AG10803 (cell line): ENCODE measurements around the gene POMT1.
"Not testable (repeated sequence)": the region's sequence is repeated elsewhere in the genome, so short reads cannot be mapped to it uniquely, and the experiment has no call there.

Source experiments
- DNase-seq: peaks from one replicate; pipeline ENCODE4 v3.0.0; 2010; ENCODE audit warnings: low read depth
- H3K4me3 ChIP-seq: 2 replicates; pipeline ENCODE4 v1.5.1; 2011; ENCODE audit warnings: mild to moderate bottlenecking, low read length, control low read depth
- TF ChIP-seq, protein P1 (sequence below): conservative IDR thresholded peaks from 2 replicates; pipeline ENCODE4 v1.5.1; 2011; ENCODE audit warnings: mild to moderate bottlenecking, low read length, control low read depth, inconsistent platforms

The POMT1 gene

DNA sequence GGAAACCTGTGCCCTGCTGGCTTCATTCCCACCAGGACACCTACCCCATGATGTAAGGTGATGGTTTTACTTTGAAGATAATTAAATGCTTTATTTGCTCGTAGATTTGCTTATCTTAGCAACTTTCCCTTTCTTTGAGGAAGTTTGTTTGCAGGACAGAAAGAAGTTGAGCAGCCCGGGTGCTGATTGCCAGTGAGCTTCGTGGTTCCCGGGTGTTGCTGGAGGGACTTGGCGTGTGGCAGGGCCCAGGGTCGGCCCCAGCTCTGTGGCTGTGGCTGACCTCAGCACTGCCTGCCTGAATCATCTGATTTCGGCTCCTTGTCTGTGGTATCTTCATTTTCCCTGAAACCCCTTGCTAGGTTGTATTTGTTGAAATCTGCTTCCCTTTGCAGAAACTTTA is 8.7 kb downstream of the POMT1 start:
- TF ChIP-seq, protein P1, sequence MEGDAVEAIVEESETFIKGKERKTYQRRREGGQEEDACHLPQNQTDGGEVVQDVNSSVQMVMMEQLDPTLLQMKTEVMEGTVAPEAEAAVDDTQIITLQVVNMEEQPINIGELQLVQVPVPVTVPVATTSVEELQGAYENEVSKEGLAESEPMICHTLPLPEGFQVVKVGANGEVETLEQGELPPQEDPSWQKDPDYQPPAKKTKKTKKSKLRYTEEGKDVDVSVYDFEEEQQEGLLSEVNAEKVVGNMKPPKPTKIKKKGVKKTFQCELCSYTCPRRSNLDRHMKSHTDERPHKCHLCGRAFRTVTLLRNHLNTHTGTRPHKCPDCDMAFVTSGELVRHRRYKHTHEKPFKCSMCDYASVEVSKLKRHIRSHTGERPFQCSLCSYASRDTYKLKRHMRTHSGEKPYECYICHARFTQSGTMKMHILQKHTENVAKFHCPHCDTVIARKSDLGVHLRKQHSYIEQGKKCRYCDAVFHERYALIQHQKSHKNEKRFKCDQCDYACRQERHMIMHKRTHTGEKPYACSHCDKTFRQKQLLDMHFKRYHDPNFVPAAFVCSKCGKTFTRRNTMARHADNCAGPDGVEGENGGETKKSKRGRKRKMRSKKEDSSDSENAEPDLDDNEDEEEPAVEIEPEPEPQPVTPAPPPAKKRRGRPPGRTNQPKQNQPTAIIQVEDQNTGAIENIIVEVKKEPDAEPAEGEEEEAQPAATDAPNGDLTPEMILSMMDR, result no peak
- no peak for DNase-seq
- H3K4me3 ChIP-seq, result no peak overlapping the region

DNA sequence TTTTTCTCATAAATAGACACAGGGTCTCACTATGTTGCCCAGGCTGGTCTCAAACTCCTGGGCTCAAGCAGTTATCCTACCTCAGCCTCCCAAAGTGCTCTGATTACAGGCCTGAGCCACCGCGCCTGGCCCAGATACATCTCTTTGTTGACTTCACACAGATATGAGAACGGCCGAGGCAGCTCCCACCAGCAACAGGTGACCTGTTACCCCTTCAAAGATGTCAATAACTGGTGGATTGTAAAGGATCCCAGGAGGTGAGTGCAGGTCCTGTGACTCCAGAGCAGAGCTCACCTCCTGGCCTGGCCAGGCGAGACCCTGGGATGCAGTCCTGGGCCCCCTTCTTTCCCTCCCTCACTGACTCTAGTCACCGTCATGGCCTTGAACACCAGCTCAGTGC is 9.2 kb downstream of the POMT1 start:
- H3K4me3 ChIP-seq, result no peak overlapping the region
- DNase-seq, result no peak
- TF ChIP-seq, protein P1, result no peak

DNA sequence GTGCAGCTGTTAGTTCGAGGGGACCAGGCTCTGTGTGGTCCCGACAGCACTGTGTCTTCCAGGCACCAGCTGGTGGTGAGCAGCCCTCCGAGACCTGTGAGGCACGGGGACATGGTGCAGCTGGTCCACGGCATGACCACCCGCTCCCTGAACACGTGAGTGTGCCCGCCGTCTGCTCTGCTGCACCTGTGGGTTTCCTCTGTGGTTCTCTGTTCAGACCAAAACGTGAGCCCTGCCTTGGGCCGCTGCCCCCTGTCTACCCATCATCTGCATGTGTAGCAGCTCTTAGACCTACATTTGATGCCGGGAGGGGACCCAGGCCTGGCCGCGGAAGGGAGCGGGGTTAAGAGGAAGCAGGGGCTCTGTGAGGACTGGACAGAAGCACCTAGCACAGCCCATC is 10.5 kb downstream of the POMT1 start:
- no peak for DNase-seq
- H3K4me3 ChIP-seq, result no peak overlapping the region
- TF ChIP-seq, protein P1, result no peak

DNA sequence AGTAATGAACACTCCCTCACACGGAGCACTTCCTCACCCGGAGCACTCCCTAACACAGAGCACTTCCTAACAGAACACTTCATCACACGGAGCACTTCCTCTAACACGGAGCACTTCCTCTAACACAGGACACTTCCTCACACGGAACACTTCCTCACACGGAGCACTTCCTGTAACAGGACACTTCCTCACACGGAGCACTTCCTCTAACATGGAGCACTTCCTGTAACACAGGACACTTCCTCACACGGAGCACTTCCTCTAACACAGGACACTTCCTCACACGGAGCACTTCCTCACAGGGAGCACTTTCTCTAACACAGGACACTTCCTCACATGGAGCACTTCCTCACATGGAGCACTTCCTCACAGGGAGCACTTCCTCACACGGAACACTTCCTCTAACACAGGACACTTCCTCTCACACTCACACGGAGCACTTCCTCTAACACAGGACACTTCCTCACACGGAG is 12.9 kb downstream of the POMT1 start:
- not testable (repeated sequence) for H3K4me3 ChIP-seq, DNase-seq

DNA sequence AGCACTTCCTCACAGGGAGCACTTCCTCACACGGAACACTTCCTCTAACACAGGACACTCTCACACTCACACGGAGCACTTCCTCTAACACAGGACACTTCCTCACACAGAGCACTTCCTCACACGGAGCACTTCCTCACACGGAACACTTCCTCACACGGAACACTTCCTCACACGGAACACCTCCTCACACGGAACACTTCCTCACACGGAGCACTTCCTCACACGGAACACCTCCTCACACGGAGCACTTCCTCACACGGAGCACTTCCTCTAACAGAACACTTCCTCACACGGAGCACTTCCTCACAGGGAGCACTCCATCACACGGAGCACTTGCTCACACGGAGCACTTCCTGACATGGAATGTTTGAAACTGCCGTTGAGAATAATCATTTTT is 13.4 kb downstream of the POMT1 start:
- TF ChIP-seq, protein P1, result no peak
- DNase-seq, result no peak

DNA sequence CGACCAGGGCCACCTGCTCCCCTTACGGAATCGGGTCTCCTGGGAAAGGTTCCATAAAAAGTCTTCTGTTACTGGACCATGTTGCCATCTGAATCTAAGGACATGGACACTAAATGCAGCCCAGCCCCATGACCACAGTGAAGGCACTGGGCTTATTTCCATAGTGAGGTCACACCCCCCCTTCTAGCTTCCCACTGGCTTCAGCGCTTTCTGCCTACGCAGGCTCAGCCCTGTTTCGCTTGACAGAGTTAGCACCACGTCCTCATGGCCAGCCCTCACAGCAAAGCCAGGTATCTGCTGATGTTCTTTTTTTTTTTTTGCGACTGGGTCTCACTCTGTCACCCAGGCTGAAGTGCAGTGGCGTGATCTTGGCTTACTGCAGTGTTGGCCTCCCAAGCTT is 14.2 kb downstream of the POMT1 start:
- no peak for DNase-seq
- TF ChIP-seq, protein P1, result no peak
- no peak overlapping the region for H3K4me3 ChIP-seq

More for the DNA sequence above, 13.4 kb downstream of the POMT1 start:
- H3K4me3 ChIP-seq, result no peak overlapping the region

DNA sequence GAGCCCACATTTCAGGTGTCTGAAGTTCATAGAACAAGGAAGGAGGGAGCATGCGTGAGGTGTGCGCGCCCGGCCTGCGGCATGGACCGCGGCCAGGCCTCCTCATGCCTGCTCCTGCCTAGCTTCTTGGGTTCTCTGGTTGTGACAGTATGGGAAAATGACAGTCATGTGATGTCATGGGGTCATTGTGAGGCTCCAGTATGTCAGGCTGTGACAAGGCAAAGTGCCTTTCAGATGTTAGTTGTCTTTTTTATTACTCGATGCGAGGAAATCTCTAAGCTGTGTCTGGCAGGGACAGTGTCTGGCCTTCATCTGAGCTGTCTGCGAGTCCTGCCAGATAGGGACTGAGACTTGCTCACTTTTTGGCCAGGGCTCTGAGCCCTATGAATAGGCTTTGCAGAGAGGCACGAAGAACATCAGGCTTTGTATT is 15.1 kb downstream of the POMT1 start:
- no peak overlapping the region for H3K4me3 ChIP-seq
- no peak for DNase-seq

DNA sequence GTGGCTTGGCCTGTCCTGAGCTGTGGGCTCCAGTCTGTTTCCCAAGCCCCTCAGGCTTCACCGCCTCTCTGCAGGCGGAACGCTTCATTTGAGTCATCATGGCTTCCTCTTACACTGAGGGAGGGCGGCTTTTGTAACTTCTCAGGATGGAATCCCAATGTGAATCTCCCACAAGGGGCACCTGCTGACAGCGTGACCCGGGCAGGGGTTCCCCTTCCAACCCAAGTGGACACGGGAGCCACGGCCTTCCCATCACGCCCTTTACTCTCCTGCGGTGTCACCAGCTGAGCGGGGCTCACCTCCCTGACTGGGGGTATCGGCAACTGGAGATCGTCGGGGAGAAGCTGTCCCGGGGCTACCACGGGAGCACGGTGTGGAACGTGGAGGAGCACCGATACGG is 15.8 kb downstream of the POMT1 start:
- H3K4me3 ChIP-seq, result no peak overlapping the region
- no peak for DNase-seq
- TF ChIP-seq, protein P1, result no peak

More for the DNA sequence above, 15.1 kb downstream of the POMT1 start:
- TF ChIP-seq, protein P1, result no peak
